H1 (cell line): ENCODE results near the gene PNPLA3. TPM values are rescaled to one million over a fixed set of nuclear protein-coding genes. Genes with fewer than 3 reads are reported as not detected.

Experiments
- CTCF ChIA-PET: fragments of 300-600 bp; sonication (Branson Sonifier 250); formaldehyde crosslinking; loops from one replicate; lab custom pipeline; 2021; ENCODE audit not compliant: partially characterized antibody; lab: Charles Lee
- POLR2A ChIA-PET: fragments of 300-600 bp; sonication (Branson Sonifier 250); formaldehyde crosslinking; loops from one replicate; lab custom pipeline; 2021; ENCODE audit warnings: inconsistent platforms; ENCODE audit not compliant: partially characterized antibody; lab: Charles Lee
- DNase-seq, 2 experiments: peaks; one replicate each; pipeline versions ENCODE4 v3.0.0 to v3.0.0-alpha.2; 2010 to 2022; ENCODE audit warnings: low spot score in 2 of 2, low read depth in 1 of 2, mixed read lengths in 1 of 2
- FAIRE-seq: peaks from 2 replicates; lab custom pipeline; 2011; peaks lifted over from hg19 to GRCh38; lab: Jason Lieb, UNC
- H2AFZ ChIP-seq: 2 replicates; pipeline ENCODE4 v1.8.1; 2012; ENCODE audit warnings: low read length, inconsistent platforms
- H2AK5ac ChIP-seq: 2 replicates; pipeline ENCODE4 v1.6.1; 2013; ENCODE audit warnings: low read depth, low read length
- H2BK120ac ChIP-seq: replicated peaks from 2 replicates; pipeline ENCODE3; 2013; ENCODE audit warnings: low read depth, low read length, inconsistent platforms
- H2BK12ac ChIP-seq: 2 replicates; pipeline ENCODE4 v1.6.1; 2013; ENCODE audit warnings: low read depth, low read length
- H2BK15ac ChIP-seq: 2 replicates; pipeline ENCODE4 v1.6.1; 2013; ENCODE audit warnings: low read length
- H2BK20ac ChIP-seq: 2 replicates; pipeline ENCODE4 v1.6.1; 2013; ENCODE audit warnings: low read length
- H2BK5ac ChIP-seq: 2 replicates; pipeline ENCODE4 v1.6.1; 2013; ENCODE audit warnings: low read depth, low read length
- H3K14ac ChIP-seq: 2 replicates; pipeline ENCODE4 v1.6.1; 2013; ENCODE audit warnings: inconsistent platforms; ENCODE audit not compliant: insufficient read length
- H3K18ac ChIP-seq: 2 replicates; pipeline ENCODE4 v1.6.1; 2013; ENCODE audit warnings: low read length; ENCODE audit errors: extremely low read depth
- H3K23ac ChIP-seq: 2 replicates; pipeline ENCODE4 v1.6.1; 2013; ENCODE audit warnings: inconsistent platforms; ENCODE audit not compliant: insufficient read length
- H3K23me2 ChIP-seq: 2 replicates; pipeline ENCODE4 v1.6.1; 2013; ENCODE audit warnings: low read depth, low read length
- H3K27ac ChIP-seq: 2 replicates; pipeline ENCODE4 v1.6.1; 2011; ENCODE audit warnings: low read depth, low read length, inconsistent platforms
- H3K27me3 ChIP-seq, 4 experiments: replicated peaks in 1 of 4; 1 replicate in 1 of 4; 2 replicates in 3 of 4; pipeline versions ENCODE4 v1.6.1 to v1.8.1; 2011 to 2013; ENCODE audit warnings: low read length in 3 of 4, mild to moderate bottlenecking in 3 of 4, inconsistent platforms in 2 of 4, mixed read lengths in 2 of 4, moderate library complexity in 1 of 4; ENCODE audit not compliant: control insufficient read depth in 3 of 4, insufficient read depth in 3 of 4; ENCODE audit errors: extremely low read depth in 1 of 4
- H3K36me3 ChIP-seq, 4 experiments: 2 replicates each; pipeline versions ENCODE4 v1.6.1 to v1.8.1; 2011 to 2013; ENCODE audit warnings: mild to moderate bottlenecking in 4 of 4, low read length in 3 of 4, moderate library complexity in 2 of 4, control low read depth in 1 of 4, inconsistent platforms in 1 of 4; ENCODE audit not compliant: insufficient read depth in 4 of 4, control insufficient read depth in 2 of 4
- H3K4ac ChIP-seq: replicated peaks from 2 replicates; pipeline ENCODE3; 2013; ENCODE audit warnings: low read length, low read depth, mixed read lengths, inconsistent platforms; ENCODE audit not compliant: insufficient read length
- H3K4me1 ChIP-seq, 4 experiments: replicated peaks in 1 of 4; 1 replicate in 1 of 4; 2 replicates in 3 of 4; pipeline versions ENCODE4 v1.6.1 to v1.8.1; 2011 to 2013; ENCODE audit warnings: low read length in 3 of 4, inconsistent platforms in 2 of 4, mixed read lengths in 1 of 4; ENCODE audit not compliant: insufficient read depth in 4 of 4, control insufficient read depth in 3 of 4
- H3K4me2 ChIP-seq, 2 experiments: 2 replicates each; pipeline versions ENCODE4 v1.6.1 to v1.8.1; 2011 to 2013; ENCODE audit warnings: low read depth in 2 of 2, low read length in 2 of 2, control low read depth in 1 of 2, inconsistent platforms in 1 of 2, mild to moderate bottlenecking in 1 of 2; ENCODE audit not compliant: insufficient read depth in 1 of 2
- H3K4me3 ChIP-seq, 4 experiments: fragments of 200-600, 300-600 bp in 1 of 4; sonication (generic), shearing (Covaris generic), sonication (Bioruptor Twin) in 1 of 4; 2 replicates each; pipeline versions ENCODE4 v1.5.1 to v1.8.1; 2011 to 2016; ENCODE audit warnings: low read length in 4 of 4, low read depth in 3 of 4, control low read depth in 2 of 4, inconsistent platforms in 2 of 4, mild to moderate bottlenecking in 2 of 4, mixed read lengths in 1 of 4, moderate library complexity in 1 of 4; ENCODE audit not compliant: insufficient read depth in 2 of 4; ENCODE audit errors: extremely low read depth in 1 of 4
- H3K56ac ChIP-seq: replicated peaks from 2 replicates; pipeline ENCODE3; 2013; ENCODE audit warnings: low read depth, mild to moderate bottlenecking, mixed read lengths, low read length, inconsistent platforms; ENCODE audit not compliant: insufficient read length
- H3K79me1 ChIP-seq: 2 replicates; pipeline ENCODE4 v1.6.1; 2013; ENCODE audit warnings: low read depth, low read length, control low read depth
- H3K79me2 ChIP-seq, 2 experiments: 2 replicates each; pipeline versions ENCODE4 v1.6.1 to v1.8.1; 2012 to 2013; ENCODE audit warnings: low read length in 2 of 2, mild to moderate bottlenecking in 2 of 2, inconsistent platforms in 1 of 2; ENCODE audit not compliant: insufficient read depth in 2 of 2, control insufficient read depth in 1 of 2
- H3K9ac ChIP-seq, 4 experiments: replicated peaks in 1 of 4; 1 replicate in 1 of 4; 2 replicates in 3 of 4; pipeline versions ENCODE4 v1.6.1 to v1.8.1; 2011 to 2013; ENCODE audit warnings: low read depth in 3 of 4, low read length in 3 of 4, control low read depth in 2 of 4, mild to moderate bottlenecking in 2 of 4, moderate library complexity in 2 of 4, inconsistent platforms in 1 of 4; ENCODE audit errors: extremely low read depth in 1 of 4
- H3K9me3 ChIP-seq, 2 experiments: 2 replicates each; pipeline versions ENCODE4 v1.6.1 to v1.8.1; 2012 to 2013; ENCODE audit warnings: mild to moderate bottlenecking in 2 of 2, moderate library complexity in 2 of 2, control low read depth in 1 of 2, inconsistent platforms in 1 of 2, low read depth in 1 of 2, low read length in 1 of 2, mixed read lengths in 1 of 2; ENCODE audit not compliant: insufficient read depth in 2 of 2
- H4K20me1 ChIP-seq, 2 experiments: replicated peaks in 1 of 2; 2 replicates each; pipeline versions ENCODE3 to v1.8.1; 2011 to 2013; ENCODE audit warnings: inconsistent platforms in 2 of 2, low read length in 2 of 2, mild to moderate bottlenecking in 1 of 2; ENCODE audit not compliant: insufficient read depth in 2 of 2, control insufficient read depth in 1 of 2
- H4K5ac ChIP-seq: 2 replicates; pipeline ENCODE4 v1.6.1; 2013; ENCODE audit warnings: low read length, low read depth, mixed read lengths, inconsistent platforms; ENCODE audit not compliant: insufficient read length
- H4K8ac ChIP-seq: 2 replicates; pipeline ENCODE4 v1.8.0; 2013; ENCODE audit warnings: mild to moderate bottlenecking, moderate library complexity, low read length, inconsistent platforms; ENCODE audit not compliant: insufficient read depth; ENCODE audit errors: extremely low read depth
- H4K91ac ChIP-seq: replicated peaks from 2 replicates; pipeline ENCODE3; 2013; ENCODE audit warnings: low read length, mixed read lengths, inconsistent platforms; ENCODE audit not compliant: insufficient read length
- BCL11A ChIP-seq, 2 experiments: IDR thresholded peaks; one replicate each; pipeline ENCODE4 v1.6.1; 2011; ENCODE audit warnings: low read depth in 2 of 2, low read length in 2 of 2, mild to moderate bottlenecking in 2 of 2
- CBX8 ChIP-seq: fragments of 300-800, 300-1000 bp; sonication (generic); IDR thresholded peaks from 2 replicates; pipeline ENCODE4 v1.7.1; 2016; ENCODE audit warnings: low read depth, low read length, borderline replicate concordance
- CHD1 ChIP-seq: IDR thresholded peaks from 2 replicates; pipeline ENCODE4 v1.6.1; 2012; ENCODE audit warnings: low read depth, low read length, improper control_type of control experiment
- EP300 ChIP-seq, 2 experiments: IDR thresholded peaks; 1 replicate in 1 of 2; 2 replicates in 1 of 2; pipeline ENCODE4 v1.6.1; 2011 to 2012; ENCODE audit warnings: low read depth in 2 of 2, low read length in 2 of 2, mild to moderate bottlenecking in 2 of 2, borderline replicate concordance in 1 of 2, inconsistent platforms in 1 of 2, moderate library complexity in 1 of 2
- EZH2 ChIP-seq: fragments of 200-600 bp; sonication (generic); IDR thresholded peaks from 2 replicates; pipeline ENCODE4 v1.7.1; 2012; ENCODE audit warnings: low read depth, mild to moderate bottlenecking, moderate library complexity, low read length, inconsistent platforms; ENCODE audit not compliant: severe bottlenecking
- HDAC2 ChIP-seq, 2 experiments: fragments of 300-600 bp in 1 of 2; sonication (generic) in 1 of 2; IDR thresholded peaks; 2 replicates each; pipeline ENCODE4 v1.6.1; 2011 to 2012; ENCODE audit warnings: low read depth in 2 of 2, low read length in 2 of 2, mild to moderate bottlenecking in 2 of 2, moderate library complexity in 2 of 2, borderline replicate concordance in 1 of 2, inconsistent platforms in 1 of 2
- JUN ChIP-seq: IDR thresholded peaks from 2 replicates; pipeline ENCODE4 v1.6.1; 2011; ENCODE audit warnings: low read depth, mild to moderate bottlenecking, improper control_type of control experiment, low read length
- MAX ChIP-seq: IDR thresholded peaks from 2 replicates; pipeline ENCODE4 v1.6.1; 2012; ENCODE audit warnings: inconsistent platforms
- RAD21 ChIP-seq, 2 experiments: IDR thresholded peaks in 1 of 2; conservative IDR thresholded peaks in 1 of 2; 2 replicates each; pipeline ENCODE4 v1.6.1; 2011; ENCODE audit warnings: low read depth in 2 of 2, low read length in 2 of 2, improper control_type of control experiment in 1 of 2, inconsistent platforms in 1 of 2, mild to moderate bottlenecking in 1 of 2, moderate library complexity in 1 of 2
- RBBP5 ChIP-seq: IDR thresholded peaks from 2 replicates; pipeline ENCODE4 v1.7.1; 2012; ENCODE audit warnings: low read depth, mild to moderate bottlenecking, inconsistent platforms, low read length, moderate library complexity, borderline replicate concordance
- SIRT6 ChIP-seq: IDR thresholded peaks from one replicate; pipeline ENCODE4 v1.7.1; 2012; ENCODE audit warnings: low read length, inconsistent platforms
- WGBS, 2 experiments: shearing (Covaris generic) in 1 of 2; methylation state at CpG; one replicate each; pipeline versions ENCODE4 v1.1.6 to v1.1.7; 2013 to 2015; ENCODE audit warnings: low lambda C conversion rate in 2 of 2, mixed read lengths in 2 of 2, inconsistent platforms in 1 of 2, low coverage in 1 of 2, missing lambda C conversion rate in 1 of 2; ENCODE audit not compliant: insufficient replicate concordance in 2 of 2, insufficient coverage in 1 of 2, insufficient read length in 1 of 2; ENCODE audit errors: extremely low coverage in 1 of 2, missing lambda C conversion rate in 1 of 2; 5-methylcytosine and 5-hydroxymethylcytosine counted together
- polyA plus RNA-seq, 7 experiments: library from polyadenylated mRNA; depleted of rRNA in 3 of 7; stranded (reverse) in 5 of 7; unstranded in 2 of 7; fragments of >200 nt in 5 of 7; fragments of 200-250 nt in 2 of 7; gene quantifications; 1 replicate in 5 of 7; 2 replicates in 1 of 7; 4 replicates in 1 of 7; pipeline versions ENCODE4 v1.2.1 to v1.2.3, GENCODE V29; 2011 to 2013; ENCODE audit warnings: missing spikeins in 2 of 7, mixed read lengths in 2 of 7
- total RNA-seq: library from RNA; stranded (reverse); fragmentation: NEBNext Ultra II Directional; extraction: Animal tissue kit (Norgen Biotek cat#: 25700); gene quantifications from 2 replicates; pipeline ENCODE4 v1.2.1, GENCODE V29; 2021

Gene PNPLA3
- total and polyA plus RNA-seq, 2 of the 8 experiments (the other 6 are each of a cell fraction or from before 2014, with no cell fraction given) = 17.5 to 23.4 TPM

DNA sequence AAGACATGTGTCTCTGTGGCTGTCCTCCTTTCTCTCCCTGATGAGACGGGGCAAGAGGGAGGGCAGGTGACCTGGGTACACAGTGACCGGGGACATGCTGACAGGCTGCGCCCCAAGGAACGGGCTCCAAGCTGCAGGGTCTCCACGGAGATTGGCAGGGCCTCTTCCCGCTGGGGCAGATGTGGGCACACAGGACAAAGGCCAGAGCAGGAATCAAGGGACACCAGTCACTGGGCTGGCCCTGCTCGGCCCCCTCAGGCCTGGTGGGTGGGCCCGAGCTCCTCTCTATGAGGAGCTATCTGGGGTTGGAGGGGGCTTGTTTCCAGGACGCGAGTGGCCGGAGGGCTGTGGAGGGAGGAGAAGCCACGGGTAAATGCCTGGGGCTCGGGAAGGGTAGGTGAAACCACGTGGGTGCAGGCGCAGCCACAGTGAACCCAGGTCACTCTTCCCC lies 43.0 kb upstream of the PNPLA3 start:
- no peak overlapping the region for H3K9ac ChIP-seq
- no peak overlapping the region for H3K27ac ChIP-seq
- H2BK120ac ChIP-seq = no peak overlapping the region
- H2BK15ac ChIP-seq = no peak overlapping the region
- no peak overlapping the region for H2AK5ac ChIP-seq
- H3K4me2 ChIP-seq = no peak overlapping the region
- no peak for DNase-seq
- no peak overlapping the region for H3K56ac ChIP-seq
- 85% methylated on average over 15 of the region's 15 CpGs; no CpG with 5 or more reads in 1 of the 2 experiments for WGBS, 2 experiments
- no peak overlapping the region for H3K4me3 ChIP-seq
- no peaks in the 10 kb centered on the region for H3K9me3 ChIP-seq
- ChIA-PET CTCF (interaction anchor here (0.7 to 7.5 kb wide), 6 partner anchors 12 to 65 kb away, joined by 3 to 226 read pairs (median 6); partner anchors contain the start of gene PNPLA5), POLR2A (no interaction called here)
- no peaks in the 10 kb centered on the region for H3K27me3 ChIP-seq
- peaks cover 0 to 4% of the 10 kb centered on the region in 2 experiments for H4K20me1 ChIP-seq
- H4K5ac ChIP-seq = no peak overlapping the region
- peak overlapping the region; percentile 57; the same call in 1 of the 2 replicates for H4K8ac ChIP-seq
- H3K23ac ChIP-seq = no peak overlapping the region
- no peaks in the 10 kb centered on the region for H3K23me2 ChIP-seq
- no peak overlapping the region for H3K4ac ChIP-seq
- H2BK20ac ChIP-seq = no peak overlapping the region
- no peak overlapping the region for H3K14ac ChIP-seq
- no peak overlapping the region for H2AFZ ChIP-seq
- no peak overlapping the region for H2BK5ac ChIP-seq
- FAIRE-seq = no peak
- TF ChIP-seq EZH2 = no peak
- TF ChIP-seq BCL11A (IDR thresholded peaks at IDR 0.05; ENCODE audit: low read depth in 2 of 2, low read length in 2 of 2) = no peak
- TF ChIP-seq RAD21 (IDR thresholded peaks at IDR 0.05 in 1 of 2, conservative IDR thresholded peaks at IDR 0.05 in 1 of 2; ENCODE audit: low read depth in 2 of 2, low read length in 2 of 2) = no peak
- no peak for TF ChIP-seq HDAC2 (IDR thresholded peaks at IDR 0.05; ENCODE audit: borderline replicate concordance in 1 of 2, low read depth in 2 of 2, low read length in 2 of 2)
- no peak for TF ChIP-seq RBBP5
- TF ChIP-seq MAX = no peak
- no peak for TF ChIP-seq SIRT6
- TF ChIP-seq JUN = no peak
- no peak for TF ChIP-seq EP300 (IDR thresholded peaks at IDR 0.05; ENCODE audit: borderline replicate concordance in 1 of 2, low read depth in 2 of 2, low read length in 2 of 2)
- no peak for TF ChIP-seq CBX8
- no peak for TF ChIP-seq CHD1
- H3K79me1 ChIP-seq = no peaks in the 10 kb centered on the region
- no peak overlapping the region for H4K91ac ChIP-seq
- peaks cover 0 to 3% (median 2%) of the 10 kb centered on the region in 4 experiments; a peak in 1 of 7 replicates for H3K4me1 ChIP-seq
- no peak overlapping the region for H3K18ac ChIP-seq
- no peaks in the 10 kb centered on the region for H3K79me2 ChIP-seq
- no peak overlapping the region for H2BK12ac ChIP-seq
- H3K36me3 ChIP-seq = no peaks in the 10 kb centered on the region
